ENCODE measurements around the gene SDC1.
"Not testable (repeated sequence)": the region's sequence is repeated elsewhere in the genome, so short reads cannot be mapped to it uniquely, and the experiment has no call there.

Gene SDC1

GRCh38 chr2:20196657-20197161 is 28.2 kb downstream of the SDC1 start:
- DNase-seq (ENCODE audit: low spot score): no peak

DNA sequence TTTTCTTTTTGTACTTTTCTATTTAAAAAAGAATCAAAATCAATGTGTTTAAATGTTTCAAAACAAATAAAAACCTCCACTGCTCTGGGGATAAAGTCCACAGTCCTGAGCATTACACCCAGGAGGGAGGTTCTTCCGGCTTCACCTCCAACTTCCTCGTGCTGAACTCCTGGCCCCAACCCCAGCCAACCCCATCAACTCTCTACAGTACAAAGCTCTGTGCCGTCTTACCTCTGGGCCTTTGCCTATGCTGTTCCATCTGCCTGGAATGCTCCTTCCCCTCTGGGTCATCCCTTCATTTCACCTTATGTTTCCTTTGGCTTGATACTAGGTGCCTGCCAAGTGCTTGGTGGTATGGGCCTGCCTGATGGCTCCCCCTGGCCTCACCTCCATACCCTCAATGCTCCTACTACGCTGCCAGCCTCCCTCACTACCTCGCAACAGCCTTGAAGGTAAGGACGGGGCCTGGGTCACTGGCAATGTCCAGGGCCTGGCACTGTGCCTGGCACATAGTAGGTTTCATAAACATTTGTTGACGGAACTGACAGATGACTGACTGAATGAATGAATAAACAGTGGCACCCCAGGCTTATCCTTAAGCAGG is 28.8 kb downstream of the SDC1 start:
- no peak for DNase-seq (ENCODE audit: low spot score)

GRCh38 chr2:20195431-20196033 is 29.4 kb downstream of the SDC1 start:
- DNase-seq (ENCODE audit: low spot score): no peak

DNA sequence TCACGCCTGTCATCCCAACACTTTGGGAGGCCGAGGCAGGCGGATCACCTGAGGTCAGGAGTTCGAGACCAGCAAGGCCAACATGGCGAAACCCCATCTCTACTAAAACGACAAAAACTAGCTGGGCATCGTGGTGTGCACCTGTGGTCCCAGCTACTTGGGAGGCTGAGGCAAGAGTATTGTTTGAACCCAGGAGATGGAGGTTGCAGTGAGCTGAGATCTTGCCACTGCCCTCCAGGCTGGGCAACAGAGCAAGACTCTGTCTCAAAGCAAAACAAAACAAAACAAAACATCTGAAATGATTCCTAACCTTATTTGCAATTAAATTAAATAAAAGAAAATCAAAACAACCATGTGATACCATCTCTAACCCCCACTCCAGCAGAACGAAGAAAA is 29.9 kb downstream of the SDC1 start:
- DNase-seq (ENCODE audit: low spot score): not testable (repeated sequence)

DNA sequence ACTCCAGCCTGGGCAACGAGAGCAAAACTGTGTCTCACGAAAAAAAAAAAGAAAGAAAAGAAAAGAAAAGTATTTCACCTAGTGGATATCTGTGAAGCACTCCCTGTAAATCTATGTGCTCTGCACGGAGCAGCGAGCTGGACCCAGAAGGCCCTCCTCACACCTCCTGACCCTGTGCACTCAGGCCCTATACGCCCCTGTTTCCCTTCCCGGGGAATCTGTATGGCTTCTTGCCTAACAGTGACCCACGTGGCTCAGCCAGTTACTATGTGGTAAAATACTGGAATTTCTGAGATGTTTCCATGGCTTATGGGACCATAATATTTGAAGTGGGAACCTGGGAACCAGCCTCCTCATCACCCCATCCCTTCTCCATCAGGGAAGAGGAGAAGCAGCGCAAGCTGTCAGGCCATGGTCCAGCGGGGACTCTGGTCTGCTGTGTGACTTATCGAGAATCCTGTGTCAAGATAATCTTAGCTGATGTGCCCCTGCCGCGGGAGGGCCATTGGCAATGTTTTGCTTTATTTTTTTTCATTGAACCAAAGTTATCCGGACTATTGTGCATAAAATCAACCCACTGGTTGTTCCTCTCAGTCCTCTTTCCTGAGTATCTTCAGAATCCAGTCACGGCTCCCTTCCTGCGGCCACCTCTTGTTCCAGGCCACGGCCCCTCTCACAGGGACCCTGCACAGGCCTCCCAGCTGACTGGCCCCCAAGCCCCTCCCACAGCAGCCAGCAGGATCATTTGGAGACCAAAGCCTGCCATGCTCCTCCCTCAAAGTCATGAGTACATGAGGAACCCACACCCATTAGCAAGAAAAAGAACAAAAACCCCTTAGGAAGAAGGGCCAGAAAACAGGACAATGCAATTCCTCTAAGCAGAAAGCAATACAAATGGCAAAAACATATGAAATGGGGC is 30.6 kb downstream of the SDC1 start:
- no peak for DNase-seq (ENCODE audit: low spot score)

DNA sequence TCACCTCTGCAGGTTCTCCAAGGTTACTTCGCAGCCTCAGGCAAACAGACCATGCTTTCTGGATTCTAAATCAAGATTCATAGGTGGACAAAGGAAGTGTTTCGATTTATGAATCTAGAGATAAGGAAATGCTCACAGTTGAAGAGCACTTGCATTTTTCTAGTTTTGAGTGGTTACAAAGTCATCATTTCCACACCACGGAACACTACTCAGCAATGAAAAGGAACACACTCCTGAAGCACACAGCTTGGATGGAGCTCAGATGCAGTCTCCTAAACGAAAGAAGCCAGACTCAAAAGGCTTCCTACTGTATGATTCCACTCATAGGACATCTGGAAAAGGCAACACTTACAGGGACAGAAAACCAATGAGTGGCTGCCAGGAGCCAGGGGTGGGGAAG is 31.7 kb downstream of the SDC1 start:
- no peak for DNase-seq (ENCODE audit: low spot score)

GRCh38 chr2:20192781-20193180 is 32.1 kb downstream of the SDC1 start:
- no peak for DNase-seq (ENCODE audit: low spot score)

DNA sequence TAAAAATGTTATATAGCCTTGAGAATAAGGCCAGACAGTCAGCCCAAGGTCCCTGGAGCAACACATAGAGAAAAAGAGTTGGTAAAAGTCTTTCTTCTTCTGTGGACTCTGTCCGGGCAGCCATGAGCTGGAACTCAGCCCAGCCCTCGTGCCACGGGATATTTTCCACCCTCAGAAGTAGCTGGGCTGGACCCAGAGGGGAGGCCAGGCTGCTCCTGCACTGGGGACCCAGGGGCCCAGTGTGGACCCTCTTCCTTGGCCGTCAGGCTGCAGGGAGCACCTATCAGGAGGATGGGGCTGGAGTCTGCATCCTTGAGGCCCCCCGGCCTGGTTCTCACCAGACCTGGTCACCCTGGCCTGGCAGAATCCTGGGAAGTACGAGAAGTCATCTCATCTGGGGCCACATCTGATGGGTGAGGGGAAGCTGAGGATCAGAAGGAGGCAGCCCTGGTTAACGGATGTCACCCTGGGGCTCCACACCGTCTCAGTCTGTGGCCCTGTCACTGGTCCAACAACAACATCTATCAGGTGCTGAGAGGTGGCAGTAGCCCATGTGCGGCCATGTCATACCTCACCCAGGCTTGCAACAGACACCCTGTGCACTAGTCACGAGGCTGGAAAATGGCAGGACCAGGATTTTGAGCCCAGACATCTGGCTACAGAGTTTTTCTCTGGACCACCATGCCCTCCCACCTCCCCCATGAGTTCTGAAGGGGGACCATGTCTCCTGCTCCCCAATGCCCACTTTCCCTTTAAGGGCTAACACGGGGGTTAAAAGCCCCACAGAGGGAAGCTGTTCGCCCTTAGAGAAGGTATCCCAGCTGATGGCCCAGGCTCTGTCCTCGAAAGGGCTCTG is 33.0 kb downstream of the SDC1 start:
- no peak for DNase-seq (ENCODE audit: low spot score)

DNA sequence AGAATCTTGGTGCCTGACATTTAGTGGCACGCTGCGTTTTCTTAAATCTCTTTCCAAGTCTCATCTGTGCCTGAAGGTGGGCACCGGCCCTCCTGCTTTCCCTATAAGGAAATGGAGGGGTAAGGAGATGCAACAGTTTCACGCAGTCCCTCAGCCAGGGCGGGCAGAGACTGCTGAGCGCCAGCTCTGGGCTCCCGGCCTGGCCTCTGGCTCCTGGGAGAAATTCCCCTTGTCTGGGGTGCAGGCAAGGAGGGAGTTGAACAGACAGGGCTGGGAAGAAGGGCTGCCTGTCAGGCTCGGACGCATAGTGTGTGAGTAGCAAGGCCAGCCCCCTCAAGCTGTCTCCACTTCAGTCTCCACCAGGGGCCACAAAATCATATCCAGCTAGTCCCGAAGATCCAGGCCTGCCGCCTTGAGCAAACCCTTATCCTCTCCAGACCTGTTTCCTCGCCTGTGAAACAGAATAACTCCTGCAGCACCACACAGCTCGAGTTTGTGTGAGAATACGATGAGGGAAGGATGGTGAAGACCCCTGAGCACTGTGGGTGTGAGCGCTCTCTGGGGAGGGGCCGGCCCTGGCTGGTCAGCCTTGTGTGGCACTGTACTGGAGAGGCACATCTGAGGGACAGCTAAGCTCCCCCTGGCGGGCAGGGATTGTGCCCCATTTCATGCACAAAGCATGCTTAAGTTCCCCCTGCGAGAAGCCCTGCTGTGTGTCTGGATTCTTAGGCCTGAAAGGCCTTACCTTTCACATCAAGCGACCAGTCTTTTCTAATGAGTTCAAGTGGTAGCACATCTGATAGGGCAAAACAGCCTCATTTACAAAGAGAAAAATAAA is 33.8 kb downstream of the SDC1 start:
- peak; percentile 5 for DNase-seq (ENCODE audit: low spot score)

- no peak for DNase-seq (ENCODE audit: low spot score)
Measured at GRCh38 chr2:20190170-20190569, 34.8 kb downstream of the SDC1 start.

DNA sequence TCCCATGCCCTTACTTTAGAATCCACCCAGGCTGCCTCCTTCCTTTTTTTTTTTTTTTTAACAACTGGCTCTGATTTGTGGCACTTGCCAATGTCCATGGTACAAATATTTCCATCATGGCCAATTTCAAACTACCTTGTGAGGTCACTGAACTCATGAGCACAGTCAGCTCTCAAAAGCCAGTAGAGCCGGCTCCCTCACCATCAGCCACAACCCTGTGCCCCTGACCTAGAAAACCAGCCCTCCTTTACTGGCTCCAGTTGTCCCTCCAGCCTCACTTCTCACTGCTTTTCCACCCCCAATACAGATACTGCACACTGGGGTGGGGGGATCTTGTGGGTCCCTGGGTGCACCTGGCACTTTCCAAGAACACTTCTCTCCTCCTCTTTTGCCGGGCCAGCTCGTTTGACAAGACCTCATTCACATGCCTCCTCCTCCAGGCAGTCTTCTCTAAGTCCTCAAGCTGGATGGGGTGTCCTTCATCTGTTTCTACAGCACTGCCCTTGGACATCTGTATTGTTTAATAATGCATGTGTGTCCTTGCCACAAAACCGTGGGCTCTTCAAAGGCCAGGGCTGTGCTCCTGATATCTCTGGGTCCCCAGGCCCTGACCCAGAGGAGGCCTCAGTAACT is 35.5 kb downstream of the SDC1 start:
- DNase-seq (ENCODE audit: low spot score): no peak

DNA sequence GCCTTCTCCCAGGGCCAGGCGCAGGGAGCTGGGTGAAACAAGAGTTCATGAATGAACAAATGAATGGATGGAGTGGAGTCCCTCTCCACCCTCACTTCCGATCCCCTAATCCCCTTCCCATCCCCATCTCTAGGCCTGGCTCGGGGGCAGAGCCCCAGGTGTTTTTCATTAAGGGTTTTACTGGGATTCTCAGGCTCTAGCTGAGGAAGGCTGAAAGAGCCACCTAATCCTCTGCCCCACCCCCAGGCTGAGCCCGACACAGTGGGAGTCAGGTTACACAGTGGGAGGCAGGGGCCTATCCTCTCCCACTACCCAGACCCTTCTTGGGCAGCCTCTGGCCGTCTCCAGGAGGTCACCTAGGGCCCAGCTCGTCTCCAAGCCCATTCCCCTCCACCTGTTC is 36.1 kb downstream of the SDC1 start:
- no peak for DNase-seq (ENCODE audit: low spot score)

DNA sequence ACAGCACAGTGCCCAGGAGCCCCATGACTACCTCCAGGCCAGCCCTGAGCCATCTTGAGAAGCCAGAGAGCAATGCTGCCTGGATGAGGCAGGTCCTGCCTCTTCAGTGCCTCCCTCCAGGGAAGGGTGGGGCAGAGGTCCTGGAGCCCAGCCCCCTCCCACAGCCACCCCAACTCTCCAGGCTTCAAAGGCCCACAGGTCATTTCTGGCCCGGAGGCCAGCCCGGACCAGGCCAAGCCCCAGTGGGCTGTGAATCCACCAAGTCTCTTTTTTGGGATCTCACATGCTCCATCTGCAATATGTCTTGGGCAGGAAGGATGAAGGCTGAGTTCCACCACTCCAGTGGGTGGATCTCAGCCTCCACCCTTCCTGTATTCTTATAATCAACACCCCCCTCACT is 36.7 kb downstream of the SDC1 start:
- no peak for DNase-seq (ENCODE audit: low spot score)

- no peak for DNase-seq (ENCODE audit: low spot score)
Measured at GRCh38 chr2:20187331-20187730, 37.6 kb downstream of the SDC1 start.

DNA sequence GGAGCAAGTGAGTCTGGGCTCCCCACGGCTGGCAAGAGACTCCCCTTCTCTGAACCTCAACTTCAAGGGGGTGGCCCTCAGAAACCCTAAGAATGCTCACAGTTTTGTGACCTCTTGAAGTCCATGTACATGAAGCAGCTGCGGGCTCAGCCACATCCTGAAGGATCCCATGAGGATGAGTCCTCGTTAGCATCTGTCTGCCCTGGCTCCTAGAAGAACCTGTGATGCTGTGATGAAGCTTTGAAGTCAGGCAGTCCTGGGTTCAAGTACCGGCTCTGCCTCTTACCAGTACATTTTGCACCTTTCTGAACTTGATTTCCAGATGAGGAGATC is 38.1 kb downstream of the SDC1 start:
- no peak for DNase-seq (ENCODE audit: low spot score)

GRCh38 chr2:20186078-20186854 is 38.7 kb downstream of the SDC1 start:
- DNase-seq (ENCODE audit: low spot score): no peak

DNA sequence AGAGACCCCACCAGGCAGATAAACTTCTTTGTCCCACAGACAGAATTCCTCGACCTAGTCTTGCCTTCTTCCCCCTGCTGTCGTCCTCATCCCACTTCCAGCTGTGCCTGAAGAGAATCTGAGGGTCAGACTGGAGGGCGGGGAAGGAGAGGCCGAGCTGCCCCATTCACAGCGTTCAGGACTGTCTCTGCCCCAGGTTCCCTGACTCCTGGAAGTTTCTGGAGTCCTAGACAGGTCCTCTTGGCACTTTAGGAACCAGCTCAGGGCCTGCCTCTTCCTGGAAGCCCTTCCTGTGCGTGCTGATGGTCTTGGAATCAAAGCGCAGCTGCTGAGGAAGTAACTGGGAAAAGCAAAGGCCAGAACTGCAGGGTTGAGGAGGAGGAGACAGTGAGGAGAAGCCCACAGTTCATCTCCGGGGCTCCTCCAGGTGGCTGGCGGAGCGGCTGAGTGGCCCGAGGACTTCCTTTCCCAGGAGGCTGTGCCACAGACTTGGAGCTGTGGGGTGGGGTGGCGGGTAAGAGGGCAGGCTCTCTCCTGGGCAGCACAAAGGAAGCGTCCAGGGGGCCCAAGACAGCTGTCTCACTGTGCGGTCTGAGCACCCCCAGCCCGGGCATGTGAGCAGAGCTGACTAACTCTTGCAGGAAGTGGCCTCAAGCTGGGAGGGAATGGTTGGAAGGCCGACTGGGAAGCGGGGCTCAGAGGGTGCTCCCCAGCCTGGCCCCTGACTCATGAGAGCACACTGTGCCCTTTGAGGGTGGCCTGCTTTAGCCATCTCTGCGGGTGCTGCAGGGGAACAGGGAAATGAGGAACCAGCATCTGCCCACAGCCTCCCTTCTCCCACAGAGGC is 39.5 kb downstream of the SDC1 start:
- no peak for DNase-seq (ENCODE audit: low spot score)

DNA sequence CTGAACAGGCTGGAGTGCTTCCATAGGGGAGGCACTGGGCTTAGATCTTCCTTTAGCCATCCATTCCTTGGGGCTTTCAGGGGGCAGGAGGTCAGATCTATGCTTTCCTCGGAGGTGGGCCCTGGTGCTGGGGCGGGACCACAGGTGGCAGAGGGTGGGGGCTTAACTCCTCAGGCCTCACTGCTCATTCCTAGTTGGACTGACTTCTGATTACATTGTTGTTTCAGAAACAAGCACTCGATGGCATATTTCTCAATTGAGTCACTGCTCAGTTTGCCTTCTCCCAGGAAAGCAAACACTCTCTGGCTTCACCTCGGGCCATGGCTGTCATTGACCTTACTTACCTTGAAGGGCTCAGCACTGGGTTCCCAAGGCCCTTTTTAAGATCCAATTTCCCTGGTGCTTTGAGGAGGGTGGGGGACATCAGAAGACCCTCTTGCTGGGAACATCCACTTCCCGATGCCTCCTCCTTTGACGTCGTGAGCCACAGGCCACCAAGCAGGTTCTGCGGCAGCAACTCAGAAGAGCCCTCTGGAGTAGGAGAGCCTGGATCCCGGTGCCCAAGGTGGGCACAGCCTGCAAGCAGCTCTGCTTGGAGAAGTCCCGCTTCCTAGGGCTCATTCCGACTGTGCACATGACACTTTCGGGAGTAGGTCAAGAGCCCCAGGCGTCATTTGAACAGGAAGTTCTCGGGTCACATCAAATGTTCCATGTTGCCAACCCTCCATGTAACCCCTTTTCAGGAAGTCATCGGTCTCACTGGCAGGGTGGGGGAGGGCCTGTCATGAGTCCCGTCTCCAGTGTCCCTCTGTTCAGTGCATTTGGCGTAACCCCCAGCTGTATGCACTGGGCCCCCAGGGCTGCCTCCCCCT is 40.6 kb downstream of the SDC1 start:
- DNase-seq (ENCODE audit: low spot score): no peak

Data from hematopoietic multipotent progenitor cell treated with erythropoietin and hydrocortisone succinate and interleukin-3 and kit ligand, for 17 days (in vitro differentiated cells).